HepG2 (cell line): Measurements from ENCODE around the gene NDUFS2. TPM values are rescaled to one million over a fixed set of nuclear protein-coding genes. Genes with fewer than 3 reads are reported as not detected.

ENCODE experiments used
- CBX1 ChIP-seq: IDR thresholded peaks from one replicate; pipeline ENCODE4 v1.6.1; 2016; ENCODE audit warnings: antibody characterized with exemption, low read depth
- DDIT3 ChIP-seq: sonication (generic); formaldehyde crosslinking; IDR thresholded peaks from 2 replicates; pipeline ENCODE4 v1.4.0; 2020; ENCODE audit warnings: mild to moderate bottlenecking, missing genetic modification reagents
- EED ChIP-seq: sonication (generic); formaldehyde crosslinking; IDR thresholded peaks from 2 replicates; pipeline ENCODE4 v1.5.0; 2020; ENCODE audit warnings: mild to moderate bottlenecking, missing genetic modification reagents
- FUBP1 ChIP-seq: sonication (generic); formaldehyde crosslinking; IDR thresholded peaks from 2 replicates; pipeline ENCODE4 v1.5.1; 2020; ENCODE audit warnings: missing genetic modification reagents, mild to moderate bottlenecking, borderline replicate concordance
- GTF2F1 ChIP-seq: fragments of 150-350 bp; IDR thresholded peaks from 2 replicates; pipeline ENCODE4 v1.6.1; 2014; ENCODE audit warnings: low read length
- HCFC1 ChIP-seq: fragments of 150-350 bp; IDR thresholded peaks from 2 replicates; pipeline ENCODE4 v1.6.1; 2014; ENCODE audit warnings: low read depth, low read length
- JARID2 ChIP-seq: sonication (generic); formaldehyde crosslinking; IDR thresholded peaks from 2 replicates; pipeline ENCODE4 v1.8.1; 2023; ENCODE audit warnings: missing genetic modification reagents, inconsistent platforms; ENCODE audit not compliant: insufficient replicate concordance
- MEIS1 ChIP-seq: sonication (generic); formaldehyde crosslinking; IDR thresholded peaks from 2 replicates; pipeline ENCODE4 v1.9.0; 2021; ENCODE audit warnings: mild to moderate bottlenecking, missing genetic modification reagents, moderate library complexity, borderline replicate concordance
- MLLT10 ChIP-seq: sonication (generic); formaldehyde crosslinking; IDR thresholded peaks from 2 replicates; pipeline ENCODE4 v1.4.0; 2020; ENCODE audit warnings: missing genetic modification reagents
- MNT ChIP-seq: fragments of 450-650 bp; IDR thresholded peaks from 2 replicates; pipeline ENCODE4 v1.6.1; 2016
- NFKBIZ ChIP-seq: IDR thresholded peaks from 2 replicates; pipeline ENCODE4 v1.6.1; 2018; ENCODE audit warnings: missing genetic modification reagents, missing compliant biosample characterization
- PAWR ChIP-seq: sonication (generic); formaldehyde crosslinking; IDR thresholded peaks from 2 replicates; pipeline ENCODE4 v1.4.0; 2020; ENCODE audit warnings: missing genetic modification reagents, mild to moderate bottlenecking, borderline replicate concordance
- PHF8 ChIP-seq: sonication (generic); formaldehyde crosslinking; IDR thresholded peaks from 2 replicates; pipeline ENCODE4 v1.5.0; 2020; ENCODE audit warnings: missing genetic modification reagents
- RERE ChIP-seq: IDR thresholded peaks from 2 replicates; pipeline ENCODE4 v1.6.1; 2016; ENCODE audit warnings: low read depth, missing genetic modification reagents, missing compliant biosample characterization
- SALL2 ChIP-seq: sonication (generic); formaldehyde crosslinking; IDR thresholded peaks from 2 replicates; pipeline ENCODE4 v1.8.1; 2023; ENCODE audit warnings: mild to moderate bottlenecking, missing genetic modification reagents, inconsistent platforms
- TARDBP ChIP-seq: sonication (generic); formaldehyde crosslinking; IDR thresholded peaks from 2 replicates; pipeline ENCODE4 v1.8.0; 2022; ENCODE audit warnings: mild to moderate bottlenecking, missing genetic modification reagents
- ZBTB3 ChIP-seq: sonication (generic); formaldehyde crosslinking; IDR thresholded peaks from 2 replicates; pipeline ENCODE4 v1.4.0; 2020; ENCODE audit warnings: low read depth, mild to moderate bottlenecking, moderate library complexity, missing genetic modification reagents, borderline replicate concordance
- ZBTB7B ChIP-seq: sonication (generic); formaldehyde crosslinking; IDR thresholded peaks from 2 replicates; pipeline ENCODE4 v1.4.0; 2020; ENCODE audit warnings: missing genetic modification reagents
- ZFY ChIP-seq: sonication (generic); formaldehyde crosslinking; IDR thresholded peaks from 2 replicates; pipeline ENCODE4 v1.4.0; 2020; ENCODE audit warnings: missing genetic modification reagents
- ZNF432 ChIP-seq: sonication (generic); formaldehyde crosslinking; IDR thresholded peaks from 2 replicates; pipeline ENCODE4 v1.5.0; 2020; ENCODE audit warnings: missing genetic modification reagents, mild to moderate bottlenecking, borderline replicate concordance
- ZNF496 ChIP-seq: sonication (generic); formaldehyde crosslinking; IDR thresholded peaks from 2 replicates; pipeline ENCODE4 v1.8.1; 2023; ENCODE audit warnings: mild to moderate bottlenecking, moderate library complexity, missing genetic modification reagents; ENCODE audit not compliant: insufficient replicate concordance
- ZNF543 ChIP-seq: sonication (generic); formaldehyde crosslinking; IDR thresholded peaks from 2 replicates; pipeline ENCODE4 v1.4.0; 2020; ENCODE audit warnings: mild to moderate bottlenecking, missing genetic modification reagents
- polyA plus RNA-seq, 8 experiments: library from polyadenylated mRNA; depleted of rRNA in 3 of 8; stranded (reverse) in 7 of 8; unstranded in 1 of 8; fragments of >200 nt; fragmentation: Illumina TruSeq in 4 of 8; extraction: Trizol in 4 of 8; gene quantifications; 2 replicates each; pipeline versions ENCODE4 v1.2.1 to v1.2.3, GENCODE V29; 2011 to 2016; ENCODE audit warnings: low read depth in 4 of 8, missing spikeins in 1 of 8, mixed read lengths in 1 of 8; ENCODE audit not compliant: insufficient read depth in 1 of 8
- total RNA-seq, 5 experiments: library from RNA; depleted of rRNA; stranded (reverse); fragments of >200 nt; fragmentation: Illumina TruSeq; extraction: Trizol; gene quantifications; 2 replicates each; pipeline ENCODE4 v1.2.3, GENCODE V29; 2016; ENCODE audit warnings: low read depth in 1 of 5

NDUFS2 gene
- total and polyA plus RNA-seq, 2 of the 13 experiments (the other 11 are each of a cell fraction or from before 2014, with no cell fraction given), result 89.9 to 118 TPM

- TF ChIP-seq PHF8 (CRISPR knock-in tag) (peak; percentile 83), RERE (no peak), FUBP1 (CRISPR knock-in tag) (no peak), ZBTB7B (no peak), DDIT3 (no peak), ZNF496 (CRISPR knock-in tag) (no peak), ZNF432 (CRISPR knock-in tag) (no peak), PAWR (no peak), HCFC1 (peak; percentile 68), ZFY (CRISPR knock-in tag) (peak; percentile 47; the same call in 1 of the 2 replicates), GTF2F1 (no peak), ZBTB3 (CRISPR knock-in tag) (no peak), JARID2 (CRISPR knock-in tag) (no peak), MLLT10 (CRISPR knock-in tag) (no peak), EED (no peak), CBX1 (no peak), MEIS1 (CRISPR knock-in tag) (no peak), MNT (no peak), SALL2 (no peak), TARDBP (no peak), ZNF543 (CRISPR knock-in tag) (peak; percentile 48; the same call in 1 of the 2 replicates), NFKBIZ (CRISPR knock-in tag) (no peak)
These were observed 42.9 kb upstream of the NDUFS2 start, which contains the start of gene USP21 (continued) for GRCh38 chr1:161159087-161159912.
